Astrocyte (in vitro differentiated cells and primary cell): Measurements from ENCODE around the gene IQGAP3. TPM values are rescaled to one million over a fixed set of nuclear protein-coding genes. Genes with fewer than 3 reads are reported as not detected.
A peak's percentile ranks its signal among the peaks of the same experiment; 100 is the strongest.
"Not testable (repeated sequence)": the region's sequence is repeated elsewhere in the genome, so short reads cannot be mapped to it uniquely, and the experiment has no call there.

ENCODE experiments used
- DNase-seq: peaks from one replicate; pipeline ENCODE4 v3.0.0-alpha.2; 2010; ENCODE audit warnings: low read depth
- FAIRE-seq: peaks from 2 replicates; lab custom pipeline; 2011; peaks lifted over from hg19 to GRCh38; lab: Jason Lieb, UNC
- H2AFZ ChIP-seq: 2 replicates; pipeline ENCODE4 v1.6.0; 2012; ENCODE audit warnings: low read depth, low read length, inconsistent platforms
- H3K27ac ChIP-seq: 2 replicates; pipeline ENCODE4 v1.5.1; 2011; ENCODE audit warnings: low read depth, low read length, inconsistent platforms
- H3K27me3 ChIP-seq: 2 replicates; pipeline ENCODE4 v1.6.0; 2011; ENCODE audit warnings: low read length, inconsistent platforms; ENCODE audit not compliant: insufficient read depth
- H3K36me3 ChIP-seq: 2 replicates; pipeline ENCODE4 v1.5.1; 2011; ENCODE audit warnings: low read length, inconsistent platforms; ENCODE audit not compliant: insufficient read depth
- H3K4me1 ChIP-seq: 2 replicates; pipeline ENCODE4 v1.5.1; 2011; ENCODE audit warnings: low read length, inconsistent platforms; ENCODE audit not compliant: insufficient read depth
- H3K4me2 ChIP-seq: 2 replicates; pipeline ENCODE4 v1.6.0; 2012; ENCODE audit warnings: low read length, inconsistent platforms
- H3K4me3 ChIP-seq: 2 replicates; pipeline ENCODE4 v1.5.1; 2011; ENCODE audit warnings: low read depth, mild to moderate bottlenecking, low read length, inconsistent platforms; ENCODE audit not compliant: insufficient read depth
- H3K79me2 ChIP-seq: 2 replicates; pipeline ENCODE4 v1.6.0; 2012; ENCODE audit warnings: mild to moderate bottlenecking, low read length, inconsistent platforms; ENCODE audit not compliant: insufficient read depth
- H3K9ac ChIP-seq: 2 replicates; pipeline ENCODE4 v1.6.0; 2012; ENCODE audit warnings: mild to moderate bottlenecking, low read length, inconsistent platforms
- H3K9me3 ChIP-seq: 2 replicates; pipeline ENCODE4 v1.5.1; 2012; ENCODE audit warnings: low read depth, mild to moderate bottlenecking, low read length, inconsistent platforms; ENCODE audit not compliant: insufficient read depth
- H4K20me1 ChIP-seq: 2 replicates; pipeline ENCODE4 v1.6.0; 2012; ENCODE audit warnings: low read length, inconsistent platforms; ENCODE audit not compliant: insufficient read depth
- H3K27ac Mint-ChIP-seq: one replicate; pipeline ENCODE4 v1.8.0; 2021; ENCODE audit warnings: mild to moderate bottlenecking, mixed read lengths; ENCODE audit not compliant: unreplicated experiment
- H3K27me3 Mint-ChIP-seq: one replicate; pipeline ENCODE4 v1.8.0; 2021; ENCODE audit warnings: low read depth, mixed read lengths; ENCODE audit not compliant: unreplicated experiment
- H3K36me3 Mint-ChIP-seq: one replicate; pipeline ENCODE4 v1.8.0; 2021; ENCODE audit warnings: low read depth, mixed read lengths; ENCODE audit not compliant: unreplicated experiment
- H3K4me1 Mint-ChIP-seq: one replicate; pipeline ENCODE4 v1.8.0; 2021; ENCODE audit warnings: low read depth, mixed read lengths; ENCODE audit not compliant: unreplicated experiment
- H3K4me3 Mint-ChIP-seq: one replicate; pipeline ENCODE4 v1.8.0; 2021; ENCODE audit warnings: mild to moderate bottlenecking, moderate library complexity, mixed read lengths; ENCODE audit not compliant: unreplicated experiment
- H3K9me3 Mint-ChIP-seq: one replicate; pipeline ENCODE4 v1.8.0; 2021; ENCODE audit warnings: mild to moderate bottlenecking, mixed read lengths; ENCODE audit not compliant: unreplicated experiment
- CTCF ChIP-seq: IDR thresholded peaks from 2 replicates; pipeline ENCODE4 v1.5.1; 2011; ENCODE audit warnings: low read depth, mild to moderate bottlenecking, inconsistent platforms, low read length, moderate library complexity; ENCODE audit not compliant: insufficient read depth
- EZH2 ChIP-seq: IDR thresholded peaks from 2 replicates; pipeline ENCODE4 v1.6.1; 2012; ENCODE audit warnings: mild to moderate bottlenecking, low read length, inconsistent platforms; ENCODE audit not compliant: insufficient read depth
- total RNA-seq: library from RNA; stranded (reverse); gene quantifications from 2 replicates; pipeline ENCODE4 v1.2.1, GENCODE V29; 2021

The IQGAP3 gene
- total RNA-seq, 1 donor from 2014 or later = 2.2 TPM

- Histone ChIP-seq H3K9me3 (no peaks in the 10 kb centered on the region), H3K4me1 (no peaks in the 10 kb centered on the region), H3K27me3 (peaks cover 10% of the 10 kb centered on the region), H2AFZ (no peak overlapping the region), H3K9ac (no peak overlapping the region), H3K79me2 (no peaks in the 10 kb centered on the region), H3K27ac (no peak overlapping the region), H3K36me3 (no peaks in the 10 kb centered on the region), H3K4me3 (no peak overlapping the region), H4K20me1 (no peaks in the 10 kb centered on the region), H3K4me2 (no peak overlapping the region)
- TF ChIP-seq EZH2 (no peak), CTCF (peak; percentile 78)
- no peaks in the 10 kb centered on the region for H3K36me3 Mint-ChIP-seq
- peak overlapping the region; percentile 89 for H3K27ac Mint-ChIP-seq
- peak; percentile 85 for FAIRE-seq
- peaks cover 4% of the 10 kb centered on the region for H3K4me1 Mint-ChIP-seq
- H3K4me3 Mint-ChIP-seq = no peak overlapping the region
- no peaks in the 10 kb centered on the region for H3K9me3 Mint-ChIP-seq
- peak; percentile 45 for DNase-seq
- peaks cover 7% of the 10 kb centered on the region for H3K27me3 Mint-ChIP-seq
These were observed 35.8 kb upstream of the IQGAP3 start for GRCh38 chr1:156608036-156608674.

- H3K36me3 Mint-ChIP-seq, H3K27ac Mint-ChIP-seq, H3K27me3 Mint-ChIP-seq, DNase-seq, H3K4me1 Mint-ChIP-seq, H3K9ac ChIP-seq, H3K9me3 ChIP-seq, H3K79me2 ChIP-seq, H2AFZ ChIP-seq, H3K4me1 ChIP-seq, H3K4me3 ChIP-seq, H3K4me3 Mint-ChIP-seq, H3K9me3 Mint-ChIP-seq, FAIRE-seq, H3K4me2 ChIP-seq, H3K27me3 ChIP-seq, H3K27ac ChIP-seq, H3K36me3 ChIP-seq, H4K20me1 ChIP-seq: not testable (repeated sequence)
These were observed 35.0 kb upstream of the IQGAP3 start for GRCh38 chr1:156607344-156607743.

- no peaks in the 10 kb centered on the region for H3K9me3 ChIP-seq
- no peak overlapping the region for H3K4me3 Mint-ChIP-seq
- H4K20me1 ChIP-seq = peaks cover 13% of the 10 kb centered on the region
- peaks cover 8% of the 10 kb centered on the region for H3K4me1 ChIP-seq
- no peak overlapping the region for H3K27ac ChIP-seq
- peak overlapping the region; percentile 8 for H3K4me2 ChIP-seq
- no peak overlapping the region for H3K9ac ChIP-seq
- H3K27me3 ChIP-seq = no peaks in the 10 kb centered on the region
- H3K27ac Mint-ChIP-seq = no peak overlapping the region
- peak; percentile 13 for TF ChIP-seq CTCF
- TF ChIP-seq EZH2 = no peak
- H3K27me3 Mint-ChIP-seq = no peaks in the 10 kb centered on the region
- no peak for DNase-seq
- H3K79me2 ChIP-seq = peaks cover 30% of the 10 kb centered on the region
- H3K36me3 Mint-ChIP-seq = peaks cover 8% of the 10 kb centered on the region
- H3K4me1 Mint-ChIP-seq = peaks cover 8% of the 10 kb centered on the region
- no peak overlapping the region for H2AFZ ChIP-seq
- no peak overlapping the region for H3K4me3 ChIP-seq
- H3K9me3 Mint-ChIP-seq = no peaks in the 10 kb centered on the region
- FAIRE-seq = no peak
- peaks cover 12% of the 10 kb centered on the region for H3K36me3 ChIP-seq
These were observed 30.2 kb upstream of the IQGAP3 start for GRCh38 chr1:156602557-156602993.
